ENCODE results near the gene CXCR1.
"Not testable (repeated sequence)": the region's sequence is repeated elsewhere in the genome, so short reads cannot be mapped to it uniquely, and the experiment has no call there.

The CXCR1 gene

DNA sequence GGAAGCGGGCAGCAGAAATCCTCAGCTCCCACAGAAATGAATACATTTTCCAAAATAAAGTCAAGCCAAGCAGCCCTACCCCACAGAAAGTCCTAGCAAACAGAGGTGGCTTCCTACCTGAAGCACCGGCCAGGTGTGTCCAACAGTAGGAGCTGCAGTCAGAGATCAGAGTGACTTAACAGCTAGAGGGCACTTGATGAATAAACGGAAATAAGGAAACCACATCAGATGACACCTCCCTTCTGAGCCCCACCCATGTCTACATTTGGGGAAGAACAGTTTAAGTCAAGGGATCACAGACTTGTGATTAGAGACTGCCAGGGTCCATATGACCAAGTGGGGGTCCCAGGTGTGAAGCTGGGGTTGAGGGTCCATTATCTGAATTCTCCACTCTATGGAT lies at the start of gene CXCR1:
CXCR1 (minus strand) TSS at position 172 of the 400 bp plus-strand sequence. CDS start 1,751 bp downstream, outside the sequence.
- no peak for DNase-seq

DNA sequence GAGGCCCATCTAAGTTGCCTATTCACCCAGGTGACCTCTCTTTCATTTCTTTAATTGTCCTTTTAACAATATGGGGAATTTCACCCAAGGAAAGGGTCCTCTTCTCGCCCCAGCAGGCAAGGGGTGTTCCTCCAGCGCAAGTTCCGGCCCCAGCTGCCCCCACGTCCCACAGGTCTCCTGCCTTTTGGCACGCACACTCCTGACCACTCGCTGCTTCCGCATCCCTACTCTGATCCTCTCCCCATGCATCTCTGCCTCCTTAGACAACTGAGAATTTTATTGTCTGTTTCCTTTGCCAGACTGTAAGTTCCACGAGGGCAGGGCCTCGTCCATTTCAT lies 49.5 kb upstream of the CXCR1 start:
- no peak for DNase-seq

DNA sequence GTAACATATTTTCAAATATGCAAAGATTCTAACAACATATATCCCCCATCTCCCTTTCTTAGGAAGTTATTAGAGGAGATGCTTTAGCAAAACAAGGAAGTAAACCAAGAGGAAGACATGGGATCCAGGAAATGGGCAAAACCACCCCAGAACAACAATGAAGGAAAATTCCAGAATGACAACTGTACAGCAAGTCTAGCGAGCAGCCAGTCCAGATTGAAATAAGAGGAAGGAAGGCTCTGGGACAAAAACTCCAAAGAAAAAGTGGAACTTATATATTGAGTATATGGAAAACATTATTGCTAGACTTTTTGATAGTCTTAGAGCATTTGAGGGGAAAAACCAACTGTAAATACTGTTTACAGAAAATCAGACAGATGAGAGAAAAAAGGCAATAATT lies 47.4 kb upstream of the CXCR1 start:
- DNase-seq = no peak

- no peak for DNase-seq
Measured at GRCh38 chr2:218209078-218209477, 42.3 kb upstream of the CXCR1 start.

DNA sequence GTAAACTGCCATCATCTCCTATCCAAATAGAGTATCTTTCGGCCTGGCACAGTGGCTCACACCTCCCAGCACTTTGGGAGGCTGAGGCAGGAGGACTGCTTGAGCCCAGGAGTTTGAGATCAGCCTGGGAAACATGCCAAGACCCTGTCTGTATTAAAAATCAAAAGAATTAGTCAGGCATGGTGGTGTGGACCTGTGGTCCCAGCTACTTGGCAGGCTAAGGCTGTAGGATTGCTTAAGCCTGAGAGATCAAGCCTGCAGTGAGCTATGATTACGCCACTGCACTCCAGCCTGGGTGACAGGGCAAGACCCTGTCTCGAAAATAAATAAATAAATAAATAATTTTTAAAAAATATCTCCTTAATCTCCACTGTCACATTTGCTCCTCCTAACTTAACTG lies 35.5 kb upstream of the CXCR1 start:
- no peak for DNase-seq

DNA sequence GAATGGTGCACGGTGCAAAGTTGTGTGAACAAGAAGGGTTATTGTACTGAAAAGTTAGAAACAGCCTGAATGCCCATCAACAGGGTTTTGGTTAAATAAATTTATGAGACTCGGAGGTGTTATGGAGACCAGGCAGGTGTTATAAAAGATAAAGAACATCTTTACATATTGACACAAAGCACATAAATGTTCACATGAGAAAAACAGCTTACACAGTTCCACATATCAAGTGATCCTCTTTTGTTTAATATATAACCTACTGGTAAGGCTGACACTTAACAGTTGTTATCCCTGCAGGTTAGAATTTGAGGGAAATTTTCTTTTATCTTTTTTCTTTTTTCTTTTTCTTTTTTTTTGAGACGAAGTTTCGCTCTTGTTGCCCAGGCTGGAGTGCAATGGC lies 30.2 kb upstream of the CXCR1 start:
- DNase-seq = no peak

- DNase-seq = no peak
Measured at GRCh38 chr2:218194880-218195279, 28.1 kb upstream of the CXCR1 start.

DNA sequence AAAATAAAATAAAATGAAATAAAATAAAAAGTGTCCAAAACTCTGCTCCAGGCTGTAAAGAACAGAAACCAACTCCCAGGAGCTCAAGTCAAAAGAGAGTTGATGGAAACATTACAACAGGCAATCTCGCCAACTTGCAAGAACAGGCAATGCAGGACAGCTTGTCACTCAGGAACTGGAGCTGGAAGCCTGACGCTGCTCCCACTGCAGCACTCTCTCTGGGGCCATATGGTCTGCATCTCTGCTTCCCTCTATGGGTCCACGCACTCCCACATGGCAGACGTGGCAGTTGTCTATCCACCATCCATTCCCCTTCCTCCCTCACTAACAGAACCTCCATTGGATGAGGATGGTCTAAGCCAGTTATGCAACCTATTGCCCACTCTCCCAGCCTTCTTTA lies 26.9 kb upstream of the CXCR1 start:
- no peak for DNase-seq

- no peak for DNase-seq
Measured at GRCh38 chr2:218192902-218193430, 26.2 kb upstream of the CXCR1 start.

GRCh38 chr2:218188528-218188927 lies 21.8 kb upstream of the CXCR1 start:
- no peak for DNase-seq

DNA sequence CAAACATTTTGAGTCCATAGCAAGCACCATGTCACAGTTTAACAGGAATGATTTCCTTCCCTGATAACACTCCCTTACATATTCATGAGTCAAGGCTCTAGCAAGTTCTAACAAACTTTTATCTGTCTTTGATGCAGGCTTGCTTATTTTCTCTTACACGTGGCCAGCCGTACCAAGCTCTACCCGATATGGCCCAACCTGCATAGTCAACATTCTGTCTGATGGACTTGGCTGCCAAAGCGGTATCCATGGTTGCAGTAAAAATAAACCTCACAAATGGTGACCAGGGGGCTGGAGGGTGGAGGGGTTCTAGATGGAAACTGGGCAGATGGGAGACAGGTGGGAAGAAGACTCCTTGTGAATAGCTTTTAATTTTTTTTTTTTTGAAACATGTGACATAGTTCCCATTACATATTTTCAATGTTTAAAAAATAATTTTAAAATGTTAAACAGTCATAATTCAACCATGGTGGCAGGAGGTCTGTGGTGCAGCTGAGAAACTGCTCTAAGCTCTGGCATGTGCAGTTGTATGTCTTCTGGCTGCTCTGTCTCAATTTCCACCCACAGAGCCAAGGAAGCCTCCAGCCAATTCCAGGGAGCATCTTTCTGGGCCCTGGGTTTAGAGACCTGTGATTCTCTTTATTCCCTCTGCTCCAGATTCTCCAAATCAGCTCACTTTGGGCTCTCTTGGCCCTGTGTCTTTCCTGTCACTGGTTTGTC lies 20.7 kb upstream of the CXCR1 start:
- DNase-seq = no peak

DNA sequence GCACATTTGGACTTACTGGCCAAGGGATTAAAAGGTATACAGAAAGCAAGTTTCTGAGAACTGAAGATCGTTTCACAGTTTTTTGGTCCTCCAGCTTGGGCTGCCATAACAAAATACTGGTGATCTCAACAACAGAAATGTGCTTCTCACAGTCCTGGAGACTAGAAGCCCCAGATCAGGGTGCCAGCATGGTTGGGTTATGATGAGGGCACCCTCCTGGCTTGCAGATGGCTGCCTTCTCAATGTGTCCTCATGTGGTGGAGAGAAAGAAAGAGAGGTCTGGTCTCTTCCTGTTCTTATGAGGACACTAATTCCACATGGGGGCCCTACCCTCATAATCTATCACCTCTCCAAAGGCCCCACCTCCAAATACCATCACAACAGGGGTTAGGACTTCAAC lies 20.1 kb upstream of the CXCR1 start:
- DNase-seq = no peak

- DNase-seq = peak; percentile 4 to 74
Measured at GRCh38 chr2:218186355-218186766, 19.6 kb upstream of the CXCR1 start.

DNA sequence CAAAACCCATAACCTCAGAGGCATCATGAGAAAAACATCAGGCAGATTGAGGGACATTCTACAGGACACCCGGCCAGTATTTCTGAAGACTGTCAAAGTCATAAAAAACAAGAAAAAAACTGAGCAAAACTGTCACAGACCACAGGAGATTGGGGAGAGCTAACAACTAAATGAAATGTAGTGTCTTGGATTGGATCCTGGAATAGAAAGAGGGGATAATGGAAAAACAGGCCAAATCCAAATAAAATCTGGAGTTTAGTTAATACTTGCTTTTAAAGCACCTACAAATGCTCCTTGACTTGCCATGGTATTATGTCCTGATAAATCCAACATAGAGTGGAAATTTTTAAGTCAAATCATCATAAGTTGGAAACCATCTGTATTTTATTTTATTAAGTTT lies 17.6 kb upstream of the CXCR1 start:
- no peak for DNase-seq

GRCh38 chr2:218180467-218181114 lies 13.8 kb upstream of the CXCR1 start:
- DNase-seq = no peak

DNA sequence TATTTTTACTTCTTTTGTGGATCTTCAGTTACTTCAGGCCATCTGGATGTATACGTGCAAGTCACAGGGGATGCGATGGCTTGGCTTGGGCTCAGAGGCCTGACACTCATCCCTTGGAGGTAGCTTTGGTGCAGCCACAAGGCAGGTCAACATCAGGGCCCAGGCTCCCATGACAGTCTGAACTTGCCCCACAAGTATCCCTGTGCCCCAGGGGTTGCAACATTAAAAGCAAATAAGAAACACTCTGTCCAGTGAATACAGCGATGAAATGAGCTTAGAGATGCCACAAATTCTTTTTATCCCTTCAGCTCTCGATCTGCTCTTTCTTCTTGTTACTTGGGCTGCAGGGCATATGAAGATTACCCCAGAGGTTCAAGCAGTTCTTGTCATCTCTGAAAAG lies 13.0 kb upstream of the CXCR1 start:
- no peak for DNase-seq

- no peak for DNase-seq
Measured at GRCh38 chr2:218172845-218173244, 6.1 kb upstream of the CXCR1 start.

- not testable (repeated sequence) for DNase-seq
Measured at GRCh38 chr2:218171744-218172143, 5.0 kb upstream of the CXCR1 start.

DNA sequence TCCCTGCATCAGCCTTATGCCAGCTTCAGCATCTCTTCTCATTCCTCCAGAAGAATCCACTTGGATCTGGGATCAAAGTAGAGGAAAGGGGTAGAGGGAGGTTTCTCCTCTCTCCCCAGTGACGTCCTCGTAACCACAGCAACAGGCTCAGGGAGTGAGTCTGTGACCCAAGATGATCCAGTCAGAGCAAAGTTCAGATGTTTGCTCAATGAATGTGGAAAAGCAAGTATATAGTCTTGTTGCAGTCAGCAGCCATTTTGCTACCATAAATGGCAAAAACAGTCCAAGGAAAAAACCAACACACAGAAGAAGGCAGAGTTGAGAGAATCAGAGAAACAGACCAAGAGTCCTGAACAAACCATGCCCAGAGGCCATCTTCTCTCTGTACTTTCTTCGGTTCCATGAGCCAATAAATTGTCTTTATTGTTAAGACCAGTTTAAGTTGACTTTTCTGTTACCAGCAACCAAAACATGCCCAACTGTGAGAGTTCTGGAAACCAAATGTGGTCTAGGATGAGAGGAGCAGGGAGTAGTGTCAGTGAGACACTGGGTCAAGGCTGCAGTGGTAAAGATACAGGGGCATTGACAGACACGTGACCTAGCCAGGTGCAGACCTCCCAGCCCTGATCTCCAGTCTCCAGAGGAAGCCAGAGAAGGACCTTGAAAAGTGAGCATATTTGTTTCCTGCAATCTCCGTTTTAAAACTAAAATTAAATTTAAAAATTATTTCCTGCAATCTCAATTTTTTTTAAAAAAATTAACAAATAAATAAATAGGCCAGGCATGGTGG lies 3.2 kb upstream of the CXCR1 start:
- DNase-seq = no peak

GRCh38 chr2:218168635-218169462 lies 2.1 kb upstream of the CXCR1 start:
- peak in 1 of 2 experiments; percentile 31 for DNase-seq

DNA sequence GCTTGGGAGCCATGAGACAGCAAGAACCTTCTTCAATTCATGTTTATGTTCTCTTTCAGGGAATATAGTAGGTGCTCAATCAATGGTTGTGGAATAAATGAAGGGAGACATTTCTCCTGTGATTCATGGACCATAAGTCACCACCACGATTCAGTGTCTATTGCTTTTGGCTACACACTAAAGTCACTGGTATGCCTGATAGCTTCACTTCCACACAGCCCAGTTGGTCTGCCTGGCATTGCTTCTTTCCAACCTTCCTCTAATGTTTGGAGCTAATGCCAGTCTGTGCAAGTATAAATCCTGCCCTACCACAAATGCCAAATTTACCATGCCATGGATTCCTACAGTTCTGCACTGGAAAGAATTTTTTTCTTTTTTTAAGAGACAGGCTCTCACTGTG lies 1.3 kb upstream of the CXCR1 start:
- DNase-seq = no peak

- DNase-seq = no peak
Measured at GRCh38 chr2:218162814-218163213, 3.9 kb downstream of the CXCR1 start.

DNA sequence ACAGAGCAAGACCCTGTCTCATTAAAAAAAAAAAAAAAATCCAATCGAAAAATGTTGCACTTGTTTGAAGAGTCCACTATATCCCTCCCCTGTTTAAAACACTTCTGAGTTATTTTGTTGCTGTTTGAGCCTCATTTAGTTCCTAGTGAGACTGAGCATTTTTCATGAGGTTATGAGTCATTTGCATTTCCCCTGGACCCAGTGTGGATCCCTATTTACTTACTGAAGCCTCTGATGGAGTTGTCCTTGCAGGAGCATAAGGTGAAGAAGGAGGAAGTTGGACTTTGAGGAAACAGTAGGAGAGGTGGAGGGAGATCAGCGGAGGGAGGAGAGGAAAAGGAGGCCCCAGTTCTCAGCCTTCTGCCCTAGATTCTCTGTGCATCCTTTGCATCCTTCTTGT lies 5.1 kb downstream of the CXCR1 start:
- DNase-seq = no peak

Data from SW 1271 (cell line).